ENCODE data around the gene PCIF1.
"Not testable (repeated sequence)": the region's sequence is repeated elsewhere in the genome, so short reads cannot be mapped to it uniquely, and the experiment has no call there.

PCIF1 gene

DNA sequence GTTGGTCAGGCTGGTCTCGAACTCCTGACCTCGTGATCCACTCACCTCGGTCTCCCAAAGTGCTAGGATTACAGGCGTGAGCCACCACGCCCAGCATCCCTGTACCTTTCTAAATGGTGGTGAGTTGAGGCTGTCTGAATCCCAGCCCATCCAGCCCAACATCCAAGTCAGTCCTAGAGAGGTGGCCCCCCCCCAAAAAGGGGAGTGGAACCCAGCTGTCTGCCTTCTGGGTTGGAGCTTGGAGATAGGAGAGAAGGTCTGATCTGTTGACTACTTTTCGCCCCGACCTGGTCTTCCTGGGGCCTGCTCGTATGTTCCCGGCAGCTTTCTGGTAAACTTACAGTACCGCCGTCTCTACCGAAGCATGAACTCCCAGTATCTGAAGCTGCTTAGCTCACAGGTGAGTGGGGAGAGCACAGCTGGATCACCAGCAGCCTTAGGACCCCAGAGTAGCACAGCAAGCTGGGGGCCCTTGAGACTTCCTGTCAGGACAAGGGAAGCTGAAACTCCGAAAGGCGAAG, 37.8 kb upstream of the PCIF1 start:
- Histone ChIP-seq H3K36me3 (ENCODE audit: control insufficient read depth, insufficient read depth, low read length) (peaks cover 23% of the 10 kb centered on the region), H3K4me3 (replicated peaks; ENCODE audit: low read depth, low read length) (no peak overlapping the region)

DNA sequence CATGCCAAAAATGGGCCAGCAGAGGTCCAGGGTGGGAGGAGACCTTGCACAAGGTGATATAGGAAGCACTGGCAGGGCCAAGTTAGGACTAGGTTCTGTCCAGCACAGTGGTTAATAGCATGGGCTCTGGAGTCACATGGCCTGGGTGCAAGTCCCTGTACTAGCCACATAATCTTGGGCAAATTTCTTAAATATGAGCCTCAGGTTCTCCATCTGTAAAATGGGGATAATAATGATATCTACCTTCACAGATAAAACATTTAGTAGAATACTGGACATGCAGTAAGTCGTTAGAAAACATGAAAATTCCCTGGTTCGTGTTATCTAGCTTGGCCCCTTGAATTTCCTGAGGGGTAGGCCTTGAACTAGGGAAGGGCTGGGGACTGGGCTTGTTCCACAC, 37.2 kb upstream of the PCIF1 start:
- peaks cover 23% of the 10 kb centered on the region for H3K36me3 ChIP-seq (ENCODE audit: control insufficient read depth, insufficient read depth, low read length)
- no peaks in the 10 kb centered on the region for H3K27me3 ChIP-seq (replicated peaks; ENCODE audit: control insufficient read depth, insufficient read depth, low read length)
- no peak for DNase-seq (ENCODE audit: extremely low read depth, insufficient read length)
- no peak overlapping the region for H3K4me3 ChIP-seq (replicated peaks; ENCODE audit: low read depth, low read length)
- TF ChIP-seq, protein P1, sequence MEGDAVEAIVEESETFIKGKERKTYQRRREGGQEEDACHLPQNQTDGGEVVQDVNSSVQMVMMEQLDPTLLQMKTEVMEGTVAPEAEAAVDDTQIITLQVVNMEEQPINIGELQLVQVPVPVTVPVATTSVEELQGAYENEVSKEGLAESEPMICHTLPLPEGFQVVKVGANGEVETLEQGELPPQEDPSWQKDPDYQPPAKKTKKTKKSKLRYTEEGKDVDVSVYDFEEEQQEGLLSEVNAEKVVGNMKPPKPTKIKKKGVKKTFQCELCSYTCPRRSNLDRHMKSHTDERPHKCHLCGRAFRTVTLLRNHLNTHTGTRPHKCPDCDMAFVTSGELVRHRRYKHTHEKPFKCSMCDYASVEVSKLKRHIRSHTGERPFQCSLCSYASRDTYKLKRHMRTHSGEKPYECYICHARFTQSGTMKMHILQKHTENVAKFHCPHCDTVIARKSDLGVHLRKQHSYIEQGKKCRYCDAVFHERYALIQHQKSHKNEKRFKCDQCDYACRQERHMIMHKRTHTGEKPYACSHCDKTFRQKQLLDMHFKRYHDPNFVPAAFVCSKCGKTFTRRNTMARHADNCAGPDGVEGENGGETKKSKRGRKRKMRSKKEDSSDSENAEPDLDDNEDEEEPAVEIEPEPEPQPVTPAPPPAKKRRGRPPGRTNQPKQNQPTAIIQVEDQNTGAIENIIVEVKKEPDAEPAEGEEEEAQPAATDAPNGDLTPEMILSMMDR (IDR thresholded peaks at IDR 0.05; ENCODE audit: insufficient read depth, low read length, poor library complexity, severe bottlenecking), result no peak

More for the DNA sequence above, 37.8 kb upstream of the PCIF1 start:
- TF ChIP-seq, protein P1 (IDR thresholded peaks at IDR 0.05; ENCODE audit: insufficient read depth, low read length, poor library complexity, severe bottlenecking), result no peak
- H3K27me3 ChIP-seq (replicated peaks; ENCODE audit: control insufficient read depth, insufficient read depth, low read length), result no peaks in the 10 kb centered on the region
- DNase-seq (ENCODE audit: extremely low read depth, insufficient read length), result no peak

DNA sequence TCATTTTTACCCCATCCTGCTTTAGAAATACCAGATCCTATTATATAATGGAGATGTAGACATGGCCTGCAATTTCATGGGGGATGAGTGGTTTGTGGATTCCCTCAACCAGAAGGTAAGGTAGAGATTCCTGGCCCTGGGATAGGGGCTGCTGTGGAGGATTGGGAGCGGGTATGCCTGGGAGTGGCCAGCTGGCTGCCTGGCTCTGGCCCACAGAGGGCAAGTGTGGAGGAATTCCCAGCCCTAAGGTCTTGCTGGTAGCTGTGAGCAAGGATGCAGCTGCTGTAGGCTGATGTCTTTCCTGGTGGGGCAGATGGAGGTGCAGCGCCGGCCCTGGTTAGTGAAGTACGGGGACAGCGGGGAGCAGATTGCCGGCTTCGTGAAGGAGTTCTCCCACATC, 36.8 kb upstream of the PCIF1 start:
- TF ChIP-seq, protein P1 (IDR thresholded peaks at IDR 0.05; ENCODE audit: insufficient read depth, low read length, poor library complexity, severe bottlenecking), result no peak
- no peak overlapping the region for H3K4me3 ChIP-seq (replicated peaks; ENCODE audit: low read depth, low read length)
- no peaks in the 10 kb centered on the region for H3K27me3 ChIP-seq (replicated peaks; ENCODE audit: control insufficient read depth, insufficient read depth, low read length)
- no peak for DNase-seq (ENCODE audit: extremely low read depth, insufficient read length)
- H3K36me3 ChIP-seq (ENCODE audit: control insufficient read depth, insufficient read depth, low read length), result peaks cover 23% of the 10 kb centered on the region

DNA sequence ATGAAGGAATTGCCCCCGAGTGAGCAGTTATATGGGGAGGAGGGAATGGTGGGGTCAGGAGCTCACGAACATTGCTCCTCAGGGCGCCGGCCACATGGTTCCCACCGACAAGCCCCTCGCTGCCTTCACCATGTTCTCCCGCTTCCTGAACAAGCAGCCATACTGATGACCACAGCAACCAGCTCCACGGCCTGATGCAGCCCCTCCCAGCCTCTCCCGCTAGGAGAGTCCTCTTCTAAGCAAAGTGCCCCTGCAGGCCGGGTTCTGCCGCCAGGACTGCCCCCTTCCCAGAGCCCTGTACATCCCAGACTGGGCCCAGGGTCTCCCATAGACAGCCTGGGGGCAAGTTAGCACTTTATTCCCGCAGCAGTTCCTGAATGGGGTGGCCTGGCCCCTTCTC, 36.2 kb upstream of the PCIF1 start:
- H3K4me3 ChIP-seq (replicated peaks; ENCODE audit: low read depth, low read length), result no peak overlapping the region
- peaks cover 22% of the 10 kb centered on the region for H3K36me3 ChIP-seq (ENCODE audit: control insufficient read depth, insufficient read depth, low read length)
- TF ChIP-seq, protein P1 (IDR thresholded peaks at IDR 0.05; ENCODE audit: insufficient read depth, low read length, poor library complexity, severe bottlenecking), result no peak
- no peaks in the 10 kb centered on the region for H3K27me3 ChIP-seq (replicated peaks; ENCODE audit: control insufficient read depth, insufficient read depth, low read length)
- no peak for DNase-seq (ENCODE audit: extremely low read depth, insufficient read length)

DNA sequence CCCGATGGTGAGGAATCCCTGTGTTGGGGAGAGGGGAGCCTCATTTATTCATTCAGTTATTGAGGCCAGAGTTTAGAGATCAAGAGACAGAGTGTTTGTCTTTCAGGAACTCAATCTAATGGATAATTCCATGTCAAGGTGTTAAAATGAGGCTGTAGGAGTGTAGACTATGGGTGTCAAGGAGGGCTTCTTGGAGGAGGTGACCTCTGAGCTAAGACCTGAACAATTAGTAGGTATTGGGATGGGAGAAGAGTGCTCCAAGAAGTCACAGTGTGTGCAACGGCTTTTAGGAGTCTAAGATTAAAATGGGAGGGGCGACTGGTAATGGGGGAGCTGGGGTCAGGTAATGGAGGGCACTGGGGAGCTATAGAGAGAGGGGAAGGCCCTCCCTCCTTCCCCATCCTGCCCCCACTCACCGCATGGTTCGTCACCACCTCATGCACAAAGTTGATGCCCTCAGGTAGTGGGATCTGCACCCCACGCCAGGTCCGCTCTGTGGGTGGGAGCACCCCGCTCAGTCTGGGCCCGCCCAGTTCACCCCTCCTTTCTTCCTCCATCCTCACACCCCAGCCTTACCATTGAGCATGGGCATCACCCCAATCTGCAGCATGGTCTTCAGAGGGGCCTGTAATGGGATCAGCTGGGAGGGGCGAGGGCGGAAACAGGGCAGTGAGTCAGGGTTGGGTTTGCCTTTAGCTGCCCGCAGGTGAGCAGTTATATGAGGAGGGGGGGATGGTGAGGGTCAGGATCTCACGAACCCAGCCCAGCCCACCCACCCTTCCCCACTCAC, 35.2 kb upstream of the PCIF1 start:
- peaks cover 17% of the 10 kb centered on the region for H3K36me3 ChIP-seq (ENCODE audit: control insufficient read depth, insufficient read depth, low read length)

DNA sequence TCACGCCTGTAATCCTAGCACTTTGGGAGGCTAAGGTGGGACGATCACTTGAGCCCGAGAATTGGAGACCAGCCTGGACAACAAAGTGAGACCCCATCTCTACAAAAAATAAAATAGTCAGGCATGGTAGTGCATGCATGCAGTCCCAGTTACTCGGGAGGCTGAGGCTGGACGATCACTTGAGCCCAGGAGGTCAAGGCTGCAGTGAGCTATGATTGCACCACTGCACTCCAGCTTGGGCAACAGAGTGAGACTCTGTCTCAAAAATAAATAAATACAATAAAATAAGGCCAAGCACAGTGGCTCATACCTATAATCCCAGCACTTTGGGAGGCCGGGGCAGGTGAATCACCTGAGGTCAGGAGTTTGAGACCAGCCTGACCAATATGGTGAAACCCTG, 33.2 kb upstream of the PCIF1 start:
- H3K27me3 ChIP-seq (replicated peaks; ENCODE audit: control insufficient read depth, insufficient read depth, low read length); DNase-seq (ENCODE audit: extremely low read depth, insufficient read length); H3K36me3 ChIP-seq (ENCODE audit: control insufficient read depth, insufficient read depth, low read length); H3K4me3 ChIP-seq (replicated peaks; ENCODE audit: low read depth, low read length): not testable (repeated sequence)

More for the DNA sequence above, 35.2 kb upstream of the PCIF1 start:
- no peak for DNase-seq (ENCODE audit: extremely low read depth, insufficient read length)
- TF ChIP-seq, protein P1 (IDR thresholded peaks at IDR 0.05; ENCODE audit: insufficient read depth, low read length, poor library complexity, severe bottlenecking), result no peak
- H3K4me3 ChIP-seq (replicated peaks; ENCODE audit: low read depth, low read length), result no peak overlapping the region
- no peaks in the 10 kb centered on the region for H3K27me3 ChIP-seq (replicated peaks; ENCODE audit: control insufficient read depth, insufficient read depth, low read length)
